GM21825 (cell line): ENCODE measurements around the gene PANK1.

Source experiments
- ATAC-seq: cut with Tn5 transposase; IDR thresholded peaks from one replicate; pipeline ENCODE4 v1.9.1; 2021; ENCODE audit warnings: mild to moderate bottlenecking, moderate library complexity; ENCODE audit not compliant: unreplicated experiment

The PANK1 gene

GRCh38 chr10:89540420-89540949 is 104.6 kb downstream of the PANK1 start:
- no peak for ATAC-seq

GRCh38 chr10:89537364-89537763 is 107.7 kb downstream of the PANK1 start:
- ATAC-seq = no peak

- no peak for ATAC-seq
These were observed 109.1 kb downstream of the PANK1 start for GRCh38 chr10:89536013-89536354.

GRCh38 chr10:89535171-89536012 is 109.7 kb downstream of the PANK1 start, which contains the start of gene SLC16A12:
TSS of gene SLC16A12 (minus strand) at chr10:89535594. CDS start at chr10:89462578, 73,016 bp downstream.
- no peak for ATAC-seq

- no peak for ATAC-seq
These were observed 110.2 kb downstream of the PANK1 start for GRCh38 chr10:89534826-89535166.
